GM20000 (cell line): ENCODE results near the gene PEX3.

Source experiments
- DNase-seq: peaks from one replicate; pipeline ENCODE4 v3.0.0; 2012; ENCODE audit warnings: low spot score
- CTCF ChIP-seq: IDR thresholded peaks from 2 replicates; pipeline ENCODE4 v1.5.1; 2012; ENCODE audit warnings: mild to moderate bottlenecking, control low read depth; ENCODE audit errors: extremely low read depth, missing control alignments

The PEX3 gene

GRCh38 chr6:143531720-143532499 is 81.3 kb downstream of the PEX3 start:
- TF ChIP-seq CTCF: no peak
- no peak for DNase-seq

GRCh38 chr6:143535189-143535614 is 84.6 kb downstream of the PEX3 start:
- DNase-seq: no peak

GRCh38 chr6:143536461-143536865 is 85.9 kb downstream of the PEX3 start:
- TF ChIP-seq CTCF: no peak
- DNase-seq: no peak

More at GRCh38 chr6:143535189-143535614, 84.6 kb downstream of the PEX3 start:
- TF ChIP-seq CTCF: no peak

GRCh38 chr6:143536866-143537691 is 86.5 kb downstream of the PEX3 start:
- peak; percentile 25 for TF ChIP-seq CTCF
- peak; percentile 69 for DNase-seq

- no peak for TF ChIP-seq CTCF
- no peak for DNase-seq
Measured at GRCh38 chr6:143538374-143538773, 87.8 kb downstream of the PEX3 start.

GRCh38 chr6:143539106-143539505 is 88.5 kb downstream of the PEX3 start:
- no peak for TF ChIP-seq CTCF
- no peak for DNase-seq

GRCh38 chr6:143539734-143540133 is 89.1 kb downstream of the PEX3 start:
- no peak for DNase-seq
- TF ChIP-seq CTCF: no peak
